ENCODE data around the gene PHLDA2.

- no peak for TF ChIP-seq CTCF (IDR thresholded peaks at IDR 0.05; ENCODE audit: low read depth, low read length, poor library complexity, severe bottlenecking)
- no peak for TF ChIP-seq EZH2phosphoT487 (IDR thresholded peaks at IDR 0.05; ENCODE audit: borderline replicate concordance, low read length)
Measured at GRCh38 chr11:2916892-2917645, 12.2 kb downstream of the PHLDA2 start.

Measured in DOHH2 (cell line).